ENCODE measurements around the gene STK32A.

Gene STK32A

DNA sequence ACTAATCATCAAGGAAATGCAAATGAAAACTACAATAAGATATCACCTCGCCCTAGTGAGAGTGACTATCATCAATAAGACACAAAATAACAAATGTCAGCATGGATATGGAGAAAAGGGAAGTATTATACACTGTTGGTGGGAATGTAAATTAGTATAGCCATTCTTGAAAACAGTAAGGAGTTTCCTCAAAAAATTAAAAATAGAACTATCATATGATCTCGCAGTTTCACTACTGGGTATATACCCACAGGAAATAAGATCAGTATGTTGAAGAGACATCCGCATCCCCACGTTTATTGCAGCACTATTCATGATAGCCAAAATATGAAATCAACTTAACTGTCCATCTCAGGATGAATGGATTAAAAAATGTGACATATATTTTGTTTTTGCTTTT lies 31.6 kb upstream of the STK32A start:
- TF ChIP-seq SUZ12 (IDR thresholded peaks at IDR 0.05; ENCODE audit: extremely low read depth, insufficient read depth, insufficient read length) (no peak), ZNF274 (IDR thresholded peaks at IDR 0.05; ENCODE audit: low read depth, low read length) (no peak), YY1 (IDR thresholded peaks at IDR 0.05; ENCODE audit: insufficient read depth, insufficient read length) (no peak)
- Histone ChIP-seq H3K36me3 (ENCODE audit: insufficient read depth, insufficient read length, low read length) (no peaks in the 10 kb centered on the region), H3K9me3 (ENCODE audit: insufficient read depth, low read length) (0 out of 2 replicates have a peak, but pooled peaks cover 4% of the 10 kb centered on the region), H3K4me1 (ENCODE audit: insufficient read depth, insufficient read length) (no peaks in the 10 kb centered on the region), H3K4me3 (ENCODE audit: insufficient read length, low read depth) (no peak overlapping the region), H3K9ac (ENCODE audit: insufficient read length, low read depth) (no peak overlapping the region), H3K27me3 (ENCODE audit: insufficient read depth, insufficient read length) (no peaks in the 10 kb centered on the region)
- DNase-seq (ENCODE audit: low read depth, low spot score) = no peak

GRCh38 chr5:147204576-147204975 lies 30.2 kb upstream of the STK32A start:
- H3K9me3 ChIP-seq (ENCODE audit: insufficient read depth, low read length) = 0 out of 2 replicates have a peak, but pooled peaks cover 4% of the 10 kb centered on the region

GRCh38 chr5:147208134-147208533 lies 26.7 kb upstream of the STK32A start:
- H3K36me3 ChIP-seq (ENCODE audit: insufficient read depth, insufficient read length, low read length) = no peaks in the 10 kb centered on the region
- H3K27me3 ChIP-seq (ENCODE audit: insufficient read depth, insufficient read length) = no peaks in the 10 kb centered on the region
- H3K4me1 ChIP-seq (ENCODE audit: insufficient read depth, insufficient read length) = no peaks in the 10 kb centered on the region
- no peak overlapping the region for H3K4me3 ChIP-seq (ENCODE audit: insufficient read length, low read depth)
- TF ChIP-seq ZNF274 (IDR thresholded peaks at IDR 0.05; ENCODE audit: low read depth, low read length) (no peak), SUZ12 (IDR thresholded peaks at IDR 0.05; ENCODE audit: extremely low read depth, insufficient read depth, insufficient read length) (no peak), YY1 (IDR thresholded peaks at IDR 0.05; ENCODE audit: insufficient read depth, insufficient read length) (no peak)
- DNase-seq (ENCODE audit: low read depth, low spot score) = no peak
- H3K9me3 ChIP-seq (ENCODE audit: insufficient read depth, low read length) = 0 out of 2 replicates have a peak, but pooled peaks cover 4% of the 10 kb centered on the region
- H3K9ac ChIP-seq (ENCODE audit: insufficient read length, low read depth) = no peak overlapping the region

More at GRCh38 chr5:147204576-147204975, 30.2 kb upstream of the STK32A start:
- DNase-seq (ENCODE audit: low read depth, low spot score) = no peak
- H3K9ac ChIP-seq (ENCODE audit: insufficient read length, low read depth) = no peak overlapping the region
- TF ChIP-seq YY1 (IDR thresholded peaks at IDR 0.05; ENCODE audit: insufficient read depth, insufficient read length) (no peak), SUZ12 (IDR thresholded peaks at IDR 0.05; ENCODE audit: extremely low read depth, insufficient read depth, insufficient read length) (no peak)
- H3K4me3 ChIP-seq (ENCODE audit: insufficient read length, low read depth) = no peak overlapping the region
- no peaks in the 10 kb centered on the region for H3K4me1 ChIP-seq (ENCODE audit: insufficient read depth, insufficient read length)
- no peaks in the 10 kb centered on the region for H3K27me3 ChIP-seq (ENCODE audit: insufficient read depth, insufficient read length)
- no peaks in the 10 kb centered on the region for H3K36me3 ChIP-seq (ENCODE audit: insufficient read depth, insufficient read length, low read length)

GRCh38 chr5:147216552-147217154 lies 18.2 kb upstream of the STK32A start:
- Histone ChIP-seq H3K27me3 (ENCODE audit: insufficient read depth, insufficient read length) (no peaks in the 10 kb centered on the region), H3K9me3 (ENCODE audit: insufficient read depth, low read length) (no peaks in the 10 kb centered on the region), H3K4me1 (ENCODE audit: insufficient read depth, insufficient read length) (no peaks in the 10 kb centered on the region), H3K36me3 (ENCODE audit: insufficient read depth, insufficient read length, low read length) (no peaks in the 10 kb centered on the region), H3K9ac (ENCODE audit: insufficient read length, low read depth) (peak overlapping the region; percentile 3), H3K4me3 (ENCODE audit: insufficient read length, low read depth) (no peak overlapping the region)
- DNase-seq (ENCODE audit: low read depth, low spot score) = peak; percentile 38
- no peak for TF ChIP-seq ZNF274 (IDR thresholded peaks at IDR 0.05; ENCODE audit: low read depth, low read length)
- TF ChIP-seq SUZ12 (IDR thresholded peaks at IDR 0.05; ENCODE audit: extremely low read depth, insufficient read depth, insufficient read length) = no peak
- no peak for TF ChIP-seq YY1 (IDR thresholded peaks at IDR 0.05; ENCODE audit: insufficient read depth, insufficient read length)

DNA sequence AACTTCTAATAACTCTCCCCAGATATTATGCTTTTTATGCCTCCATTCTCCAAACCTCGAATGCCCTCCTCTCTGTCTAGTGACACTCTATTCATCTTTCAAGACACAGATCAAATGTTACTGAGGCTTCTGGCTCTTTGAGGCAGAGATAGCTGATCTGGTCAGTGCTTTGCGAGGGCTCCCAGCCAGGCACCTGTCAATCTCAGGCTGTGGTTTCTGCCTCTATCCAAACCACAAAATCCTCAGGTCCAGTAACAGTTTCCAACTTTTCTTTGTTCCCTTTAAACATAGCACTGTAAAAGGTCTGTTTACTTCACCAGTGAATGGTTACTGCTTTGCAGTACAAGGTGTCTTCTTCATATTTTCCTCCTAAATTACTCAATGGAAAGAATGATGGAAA lies 11.5 kb upstream of the STK32A start:
- Histone ChIP-seq H3K4me1 (ENCODE audit: insufficient read depth, insufficient read length) (no peaks in the 10 kb centered on the region), H3K4me3 (ENCODE audit: insufficient read length, low read depth) (no peak overlapping the region), H3K9me3 (ENCODE audit: insufficient read depth, low read length) (no peaks in the 10 kb centered on the region), H3K36me3 (ENCODE audit: insufficient read depth, insufficient read length, low read length) (no peaks in the 10 kb centered on the region), H3K27me3 (ENCODE audit: insufficient read depth, insufficient read length) (no peaks in the 10 kb centered on the region), H3K9ac (ENCODE audit: insufficient read length, low read depth) (no peak overlapping the region)
- TF ChIP-seq ZNF274 (IDR thresholded peaks at IDR 0.05; ENCODE audit: low read depth, low read length) (no peak), YY1 (IDR thresholded peaks at IDR 0.05; ENCODE audit: insufficient read depth, insufficient read length) (no peak)
- DNase-seq (ENCODE audit: low read depth, low spot score) = no peak

DNA sequence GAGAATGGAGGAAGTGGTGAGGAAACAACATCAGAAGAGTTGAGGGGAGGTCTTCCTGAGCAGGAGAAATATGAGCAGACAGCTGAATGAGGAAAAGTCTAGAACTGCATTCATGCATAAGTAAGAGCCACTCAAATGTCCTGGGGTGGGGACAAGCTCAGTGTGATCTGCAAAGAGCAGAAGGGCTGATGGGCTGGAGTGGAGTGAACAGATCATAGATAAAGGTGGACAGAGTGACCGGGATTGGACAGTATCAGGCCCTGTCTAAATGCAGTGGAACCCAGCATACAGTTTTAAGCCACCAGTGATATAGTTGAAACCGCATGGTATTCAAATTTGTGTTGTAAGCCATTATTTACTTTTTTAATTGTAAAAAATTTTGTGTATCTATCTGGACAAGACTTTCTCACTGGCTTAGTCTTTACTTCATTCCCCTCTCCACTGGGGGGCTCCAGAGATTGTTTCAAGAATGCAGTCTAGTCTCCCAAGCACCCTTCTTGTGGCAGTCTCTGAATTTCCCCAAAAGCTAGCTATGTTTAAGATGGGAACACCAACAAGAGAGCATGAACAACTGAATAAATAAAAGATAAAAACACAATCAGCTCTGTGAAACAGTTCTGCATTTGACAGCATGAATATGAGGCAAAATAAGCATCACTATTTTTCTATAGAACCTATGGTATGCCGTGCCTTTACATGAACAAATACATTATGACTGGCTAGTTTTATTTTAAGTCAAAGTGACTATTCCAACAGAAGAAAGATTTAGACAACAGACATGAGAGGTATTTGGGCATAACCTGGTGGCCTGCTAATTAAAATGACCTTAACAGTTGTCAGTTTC lies 10.7 kb upstream of the STK32A start:
- Histone ChIP-seq H3K9me3 (ENCODE audit: insufficient read depth, low read length) (no peaks in the 10 kb centered on the region), H3K4me3 (ENCODE audit: insufficient read length, low read depth) (no peak overlapping the region), H3K27me3 (ENCODE audit: insufficient read depth, insufficient read length) (no peaks in the 10 kb centered on the region), H3K36me3 (ENCODE audit: insufficient read depth, insufficient read length, low read length) (no peaks in the 10 kb centered on the region), H3K4me1 (ENCODE audit: insufficient read depth, insufficient read length) (no peaks in the 10 kb centered on the region), H3K9ac (ENCODE audit: insufficient read length, low read depth) (no peak overlapping the region)
- TF ChIP-seq SUZ12 (IDR thresholded peaks at IDR 0.05; ENCODE audit: extremely low read depth, insufficient read depth, insufficient read length) (no peak), ZNF274 (IDR thresholded peaks at IDR 0.05; ENCODE audit: low read depth, low read length) (no peak), YY1 (IDR thresholded peaks at IDR 0.05; ENCODE audit: insufficient read depth, insufficient read length) (no peak)
- peak; percentile 15 for DNase-seq (ENCODE audit: low read depth, low spot score)

GRCh38 chr5:147225938-147226337 lies 8.9 kb upstream of the STK32A start:
- Histone ChIP-seq H3K4me3 (ENCODE audit: insufficient read length, low read depth) (no peak overlapping the region), H3K36me3 (ENCODE audit: insufficient read depth, insufficient read length, low read length) (no peaks in the 10 kb centered on the region), H3K27me3 (ENCODE audit: insufficient read depth, insufficient read length) (peaks cover 4% of the 10 kb centered on the region), H3K4me1 (ENCODE audit: insufficient read depth, insufficient read length) (no peaks in the 10 kb centered on the region), H3K9me3 (ENCODE audit: insufficient read depth, low read length) (no peaks in the 10 kb centered on the region), H3K9ac (ENCODE audit: insufficient read length, low read depth) (no peak overlapping the region)
- TF ChIP-seq YY1 (IDR thresholded peaks at IDR 0.05; ENCODE audit: insufficient read depth, insufficient read length) (no peak), ZNF274 (IDR thresholded peaks at IDR 0.05; ENCODE audit: low read depth, low read length) (no peak), SUZ12 (IDR thresholded peaks at IDR 0.05; ENCODE audit: extremely low read depth, insufficient read depth, insufficient read length) (no peak)
- no peak for DNase-seq (ENCODE audit: low read depth, low spot score)
